NCI-H748 treated with DMSO at 0.1 percent for 48 hours (cell line): ENCODE measurements around the gene SLC27A6.
"Not testable (repeated sequence)": the region's sequence is repeated elsewhere in the genome, so short reads cannot be mapped to it uniquely, and the experiment has no call there.

Experiments
- DNase-seq: peaks from one replicate; lab custom pipeline; 2025; lab: John Stamatoyannopoulos, UW

Gene SLC27A6

DNA sequence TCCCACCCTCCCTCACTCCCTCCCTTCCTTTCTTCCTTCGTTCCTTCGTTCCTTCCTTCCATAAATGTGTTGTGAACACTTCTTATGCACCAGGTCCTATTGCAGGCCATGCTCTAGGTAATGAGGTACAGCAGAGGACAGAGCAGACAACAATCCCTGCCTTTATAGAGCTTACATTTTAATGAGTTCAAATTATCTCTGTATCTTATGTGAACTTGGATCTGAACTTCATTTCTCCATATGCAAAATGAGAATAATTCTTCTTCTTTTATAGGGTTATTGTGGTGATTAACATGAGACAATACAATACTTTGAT, 37.2 kb downstream of the SLC27A6 start:
- no peak for DNase-seq

DNA sequence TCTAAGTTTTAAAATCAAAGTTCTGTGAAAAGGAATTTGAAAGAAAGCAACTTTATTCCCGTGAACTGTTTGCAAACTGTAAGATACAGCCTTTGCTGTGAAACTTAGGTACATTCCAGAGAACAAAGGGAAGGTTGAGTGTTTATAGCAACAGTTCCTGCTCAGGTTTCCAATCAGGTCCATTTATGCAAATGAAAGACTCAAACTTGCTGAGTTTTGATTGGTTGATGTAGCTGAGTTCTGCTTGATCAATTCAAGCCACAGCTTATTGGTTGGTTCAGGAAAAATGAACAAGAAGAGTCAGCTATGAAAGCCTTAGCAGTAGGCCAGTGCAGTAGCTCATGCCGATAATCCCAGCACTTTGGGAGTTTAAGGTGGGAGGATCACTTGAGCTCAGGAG, 37.9 kb downstream of the SLC27A6 start:
- DNase-seq, result no peak

DNA sequence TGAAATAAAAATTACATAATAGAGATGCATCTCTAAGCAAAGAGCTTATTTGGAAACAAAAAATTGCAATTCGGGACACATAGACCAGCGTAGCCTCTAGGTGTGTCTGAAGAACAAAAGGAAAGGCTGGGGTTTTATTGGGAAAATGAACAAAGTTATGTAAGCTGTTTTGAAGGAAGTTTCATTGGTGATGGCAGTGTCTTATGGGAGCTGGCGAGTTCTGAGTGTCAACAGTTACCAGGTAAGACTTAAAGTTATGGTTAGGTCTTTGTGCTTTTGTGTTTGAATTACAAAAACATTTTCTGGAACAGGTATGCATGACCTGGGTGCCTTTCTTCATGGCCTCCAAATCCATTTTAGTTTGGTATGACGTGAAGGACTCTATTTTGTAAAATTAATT, 48.9 kb downstream of the SLC27A6 start:
- no peak for DNase-seq

DNA sequence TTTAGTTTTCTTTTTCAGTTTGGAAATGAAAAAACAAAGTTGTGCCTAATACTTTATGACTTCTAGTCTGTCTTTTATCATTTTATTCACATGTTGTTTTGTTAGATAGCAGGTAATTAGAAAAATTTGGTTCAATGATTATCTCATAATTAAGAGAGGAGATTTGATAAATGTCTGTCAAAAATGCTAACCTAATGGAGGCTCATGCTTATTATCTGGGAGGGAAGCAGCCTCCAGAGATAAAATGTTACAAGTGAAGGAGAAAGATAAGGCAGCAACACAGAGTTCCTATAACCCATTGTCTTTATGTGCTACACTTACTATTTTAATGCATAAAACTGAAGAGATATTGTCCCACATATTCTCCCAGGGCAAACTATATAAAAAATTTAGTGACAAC, 53.5 kb downstream of the SLC27A6 start:
- no peak for DNase-seq

DNA sequence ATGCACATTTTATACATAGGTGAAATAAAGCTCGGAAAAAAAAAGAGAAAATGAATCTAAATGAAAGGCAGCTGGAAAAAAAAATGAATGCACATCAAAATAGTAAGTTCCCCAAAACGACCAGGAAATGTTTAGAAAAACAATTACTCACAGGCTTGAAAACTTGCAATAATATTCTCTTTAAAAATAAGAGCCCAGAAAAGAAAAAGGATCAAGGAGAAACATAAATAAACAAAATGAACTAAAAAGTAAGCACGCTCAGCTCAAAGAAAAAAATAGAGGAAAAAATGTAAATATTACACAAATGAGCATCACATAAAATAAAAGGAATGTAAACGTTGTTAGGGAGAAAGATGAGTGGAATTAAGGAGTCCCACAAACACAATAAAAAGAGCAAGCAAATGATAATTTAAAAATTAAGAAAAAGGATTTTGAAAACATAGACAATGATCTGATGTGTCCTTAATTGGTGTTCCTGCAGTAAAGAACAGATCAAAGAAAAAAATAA, 54.2 kb downstream of the SLC27A6 start:
- DNase-seq, result no peak

DNA sequence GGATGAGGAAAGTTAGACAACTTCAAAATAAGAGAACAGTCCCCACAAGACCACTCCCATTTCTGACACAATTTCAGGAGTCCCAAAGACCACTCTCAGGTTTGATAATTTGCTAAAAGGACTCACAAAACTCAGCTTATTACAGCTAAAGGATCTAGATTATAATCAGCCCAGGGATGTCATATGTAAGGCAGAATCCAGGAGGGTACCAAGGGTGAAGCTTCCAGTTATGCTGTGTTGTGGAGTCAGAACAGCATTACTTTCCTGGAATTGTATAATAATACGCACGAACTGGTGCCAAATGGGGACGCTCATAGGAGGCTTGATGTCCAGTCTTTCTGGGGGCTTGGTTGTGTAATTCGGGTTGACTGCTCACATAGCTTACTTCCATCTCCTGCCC, 55.4 kb downstream of the SLC27A6 start:
- DNase-seq, result no peak

DNA sequence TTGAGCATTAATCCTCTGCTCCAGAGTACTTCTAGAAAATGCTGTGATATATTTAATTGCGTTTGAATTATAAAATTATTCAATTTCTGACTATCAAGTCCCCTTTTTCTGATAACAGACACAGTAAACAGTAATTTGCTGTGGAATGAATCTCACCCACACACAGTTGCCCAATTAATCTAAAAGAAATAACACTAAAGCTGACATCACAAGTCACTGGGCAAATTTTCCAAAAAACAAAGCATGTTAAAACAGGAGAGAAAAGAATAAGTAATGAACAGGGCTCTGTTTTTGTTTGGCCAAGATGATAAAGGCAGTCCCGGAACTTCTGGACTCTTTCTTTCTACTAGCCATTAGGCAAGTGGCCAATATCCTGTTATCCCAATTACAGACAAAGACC, 56.5 kb downstream of the SLC27A6 start:
- DNase-seq, result no peak

- DNase-seq, result no peak
Measured at GRCh38 chr5:129022599-129022998, 57.3 kb downstream of the SLC27A6 start.

GRCh38 chr5:129027260-129027659, 62.0 kb downstream of the SLC27A6 start:
- DNase-seq, result no peak

DNA sequence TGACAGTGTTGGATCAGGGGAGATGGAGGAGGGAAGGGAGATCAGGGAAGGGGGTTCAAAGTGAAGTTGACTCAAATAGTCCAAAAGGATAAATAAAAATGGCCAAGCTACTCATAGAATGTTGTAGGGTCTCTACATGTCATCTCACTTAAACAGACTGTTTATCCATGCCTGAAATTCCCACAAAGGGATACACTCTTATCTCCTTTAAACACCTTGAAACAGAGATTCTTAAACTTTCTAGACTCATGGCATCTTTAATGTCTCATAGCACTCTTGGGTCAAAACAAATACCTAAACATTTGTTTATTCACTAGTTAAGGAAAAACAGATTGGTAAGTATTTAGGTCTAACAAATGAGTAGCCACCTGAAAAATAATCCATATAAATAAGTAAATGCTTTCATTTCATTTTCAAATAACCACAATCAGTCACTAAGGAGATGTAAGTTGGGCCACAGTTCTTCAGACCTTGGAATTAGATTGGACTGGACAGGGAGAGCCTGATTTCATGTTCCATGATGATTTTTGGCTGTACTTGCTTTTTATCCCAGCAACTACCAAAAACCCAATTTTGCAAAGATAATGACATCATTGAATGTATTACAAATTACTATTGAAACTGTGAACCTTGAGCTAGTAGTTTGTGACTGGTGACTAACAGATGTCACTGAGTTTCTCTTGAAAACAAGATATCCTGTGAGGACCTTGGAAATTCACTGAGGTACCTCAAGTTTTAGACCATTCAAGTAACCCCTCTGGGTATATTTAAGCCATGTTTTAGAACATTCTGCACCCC, 66.8 kb downstream of the SLC27A6 start:
- DNase-seq, result no peak

DNA sequence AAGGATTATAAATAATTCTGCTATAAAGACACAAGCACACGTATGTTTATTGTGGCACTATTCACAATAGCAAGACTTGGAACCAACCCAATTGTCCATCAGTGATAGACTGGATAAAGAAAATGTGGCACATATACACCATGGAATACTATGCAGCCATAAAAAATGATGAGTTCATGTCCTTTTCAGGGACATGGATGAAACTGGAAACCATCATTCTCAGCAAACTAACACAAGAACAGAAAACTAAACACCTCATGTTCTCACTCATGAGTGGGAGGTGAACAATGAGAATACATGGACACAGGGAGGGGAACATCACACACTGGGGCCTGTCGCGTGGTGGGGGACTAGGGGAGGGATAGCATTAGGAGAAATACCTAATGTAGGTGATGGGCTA, 71.0 kb downstream of the SLC27A6 start:
- not testable (repeated sequence) for DNase-seq

DNA sequence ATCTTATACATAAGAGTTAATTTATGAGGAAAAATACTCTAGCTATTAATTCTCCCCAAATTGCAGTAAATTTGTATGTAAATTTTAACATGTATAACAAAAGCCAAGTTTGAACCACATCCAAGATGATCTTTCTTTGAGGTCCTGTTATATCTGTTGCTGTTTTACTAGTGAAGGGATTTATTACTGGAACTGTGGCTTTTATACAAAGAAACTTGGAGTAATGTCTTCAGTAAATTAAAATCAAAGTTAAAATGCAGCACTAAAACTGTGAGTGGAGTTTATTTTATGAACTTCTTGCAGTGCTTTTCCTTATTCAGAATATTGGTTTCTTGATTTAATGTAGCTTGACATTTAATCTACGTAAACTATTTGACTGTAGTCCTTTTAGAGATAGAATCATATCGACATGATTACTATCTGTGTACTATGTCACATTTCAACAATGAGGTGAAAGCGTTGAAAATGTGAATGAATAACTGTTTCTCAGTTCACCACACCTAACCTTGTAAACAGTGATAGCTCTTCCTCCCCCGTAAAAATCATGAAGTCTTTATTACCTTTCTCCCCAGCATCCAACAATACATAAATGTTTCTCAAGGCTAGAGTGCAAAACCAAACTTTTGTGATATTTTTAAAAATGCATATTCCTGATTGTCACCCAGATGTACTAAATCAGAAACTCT, 76.1 kb downstream of the SLC27A6 start:
- no peak for DNase-seq

GRCh38 chr5:129042306-129042705, 77.0 kb downstream of the SLC27A6 start:
- no peak for DNase-seq

DNA sequence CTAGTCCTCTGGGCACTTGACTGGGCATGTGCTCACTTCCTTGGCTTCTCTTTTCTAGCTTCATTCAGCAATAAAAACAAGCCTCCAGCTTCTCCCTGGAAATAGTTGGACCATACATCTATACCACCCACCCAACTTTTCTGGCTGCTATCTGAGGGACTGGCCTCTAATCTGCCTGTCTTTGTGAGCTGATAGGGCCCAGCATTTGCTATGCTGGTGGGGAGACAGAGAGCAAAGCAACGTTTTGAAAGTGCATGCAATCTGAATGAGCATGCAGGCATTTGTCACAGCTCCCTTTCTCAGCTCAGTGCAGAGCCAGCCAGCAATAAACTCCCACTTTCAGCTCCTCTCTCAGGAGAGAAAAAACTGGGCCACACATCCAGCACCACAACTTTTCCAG, 78.6 kb downstream of the SLC27A6 start:
- no peak for DNase-seq

- no peak for DNase-seq
Measured at GRCh38 chr5:129046151-129046550, 80.9 kb downstream of the SLC27A6 start.

DNA sequence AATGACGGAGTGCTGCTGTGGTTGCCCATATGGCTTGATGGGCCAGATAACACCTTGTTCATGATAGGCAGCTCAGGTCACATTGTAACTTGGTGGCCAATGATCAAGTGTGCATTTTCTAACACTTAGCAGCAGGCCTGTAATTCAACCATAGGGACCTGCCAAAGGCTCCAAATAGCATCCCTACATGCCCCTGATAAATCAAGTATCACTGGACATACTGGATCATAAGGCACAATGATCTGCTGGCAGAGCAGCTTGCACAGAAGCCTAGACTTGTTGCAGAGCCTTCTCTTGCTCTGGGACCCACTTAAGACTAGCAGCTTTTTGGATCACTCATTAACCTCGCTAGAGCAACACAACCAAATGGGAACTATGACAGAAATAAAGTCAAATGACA, 83.2 kb downstream of the SLC27A6 start:
- no peak for DNase-seq

- no peak for DNase-seq
Measured at GRCh38 chr5:129049126-129049799, 84.0 kb downstream of the SLC27A6 start.

- DNase-seq, result no peak
Measured at GRCh38 chr5:129051283-129051682, 86.0 kb downstream of the SLC27A6 start.

- no peak for DNase-seq
Measured at GRCh38 chr5:129053438-129053837, 88.2 kb downstream of the SLC27A6 start.

DNA sequence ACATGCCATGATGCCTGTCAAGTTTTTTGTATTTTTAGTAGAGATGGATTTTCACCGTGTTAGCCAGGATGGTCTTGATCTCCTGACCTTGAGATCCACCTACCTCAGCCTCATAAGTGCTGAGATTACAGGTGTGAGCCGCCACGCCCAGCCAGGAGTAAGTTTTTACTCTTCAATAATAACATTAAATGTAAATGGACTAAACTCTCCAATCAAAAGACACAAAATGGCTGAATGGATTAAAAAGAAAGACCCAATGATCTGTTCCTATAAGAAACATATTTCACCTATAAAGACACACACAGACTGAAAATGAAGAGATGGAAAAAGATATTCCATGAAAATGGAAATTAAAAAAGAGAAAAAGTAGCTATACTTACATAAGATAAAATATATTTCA, 92.0 kb downstream of the SLC27A6 start:
- no peak for DNase-seq

GRCh38 chr5:129061849-129062248, 96.6 kb downstream of the SLC27A6 start:
- DNase-seq, result no peak

GRCh38 chr5:129063483-129064113, 98.3 kb downstream of the SLC27A6 start:
- DNase-seq, result peak; percentile 3

DNA sequence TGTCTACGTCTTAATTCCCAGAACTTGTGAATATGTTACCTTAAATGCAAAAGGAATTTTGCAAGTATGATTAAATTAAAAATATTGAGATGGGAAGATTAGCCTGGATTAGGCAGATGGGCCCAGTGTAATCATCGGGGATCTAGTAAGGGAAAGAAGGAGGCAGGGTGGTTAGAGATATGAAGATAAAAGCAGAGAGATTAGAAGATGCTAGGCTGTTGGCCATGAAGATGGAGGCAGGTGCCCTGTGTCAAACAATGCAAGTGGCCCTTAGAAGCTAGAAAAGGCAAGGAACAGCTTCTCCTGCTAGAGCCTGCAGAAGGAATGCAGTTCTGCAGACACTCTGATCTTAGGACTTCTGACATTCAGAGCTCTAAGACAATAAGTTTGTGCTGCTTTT, 100.4 kb downstream of the SLC27A6 start:
- no peak for DNase-seq
